Measurements from ENCODE around the gene ADRA2B. TPM values are rescaled to one million over a fixed set of nuclear protein-coding genes. Genes with fewer than 3 reads are reported as not detected.

Gene ADRA2B
- total RNA-seq, 1 experiment from 2014 or later: 2.7 TPM

- no peaks in the 10 kb centered on the region for H3K4me1 ChIP-seq (ENCODE audit: insufficient read depth, low read length)
- H3K4ac ChIP-seq (ENCODE audit: low read depth, low read length): no peak overlapping the region
- Mint-ChIP-seq H3K9me3 (no peaks in the 10 kb centered on the region; a peak in 2 of 5 replicates), H3K4me3 (no peak overlapping the region), H3K4me1 (no peaks in the 10 kb centered on the region; a peak in 1 of 4 replicates), H3K27ac (no peak overlapping the region), H3K27me3 (ENCODE audit: low read depth) (peaks cover 5% of the 10 kb centered on the region), H3K36me3 (ENCODE audit: insufficient read depth in 1 of 3, low read depth in 3 of 3) (no peaks in the 10 kb centered on the region; a peak in 1 of 7 replicates)
- H4K91ac ChIP-seq (ENCODE audit: insufficient read length, low read depth, low read length): no peak overlapping the region
- H2AFZ ChIP-seq (ENCODE audit: low read length): no peak overlapping the region
- H4K20me1 ChIP-seq (ENCODE audit: control insufficient read depth, insufficient read depth, insufficient read length): no peaks in the 10 kb centered on the region
- H3T11ph ChIP-seq (ENCODE audit: low read length): no peak overlapping the region
- WGBS (ENCODE audit: extremely low coverage, insufficient read length, low lambda C conversion rate): no CpG with 5 or more reads among the region's 2 CpGs
- H2BK5ac ChIP-seq (ENCODE audit: insufficient read length, low read length): no peak overlapping the region
- H3K27ac ChIP-seq (ENCODE audit: insufficient read length, low read depth, low read length): no peak overlapping the region
- H2AK5ac ChIP-seq (ENCODE audit: insufficient read length, low read length): no peak overlapping the region
- no peak overlapping the region for H3K4me2 ChIP-seq (ENCODE audit: insufficient read depth, insufficient read length, low read length)
- H3K18ac ChIP-seq (ENCODE audit: insufficient read length, low read depth, low read length): no peak overlapping the region
- no peak overlapping the region for H3K56ac ChIP-seq (ENCODE audit: insufficient read length, low read depth, low read length)
- no peaks in the 10 kb centered on the region for H3K79me1 ChIP-seq (ENCODE audit: insufficient read depth, low read depth, low read length, poor library complexity, severe bottlenecking)
- no peaks in the 10 kb centered on the region for H3K9me3 ChIP-seq (ENCODE audit: control insufficient read depth, low read depth, low read length)
- no peak overlapping the region for H4K8ac ChIP-seq (replicated peaks; ENCODE audit: insufficient read length, low read depth, low read length)
- H3K9ac ChIP-seq (ENCODE audit: extremely low read depth, insufficient read length, low read length): no peak overlapping the region
- H2BK12ac ChIP-seq (ENCODE audit: insufficient read length, low read depth, low read length): no peak overlapping the region
- H2BK120ac ChIP-seq (ENCODE audit: low read depth, low read length, poor library complexity, severe bottlenecking): no peak overlapping the region
- no peak overlapping the region for H2BK15ac ChIP-seq (ENCODE audit: low read depth, low read length)
- DNase-seq: no peak
- H2BK20ac ChIP-seq (ENCODE audit: low read depth, low read length, poor library complexity, severe bottlenecking): no peak overlapping the region
- no peak overlapping the region for H3K23ac ChIP-seq (ENCODE audit: insufficient read length, low read depth, low read length)
- H3K79me2 ChIP-seq (ENCODE audit: insufficient read depth, low read length): no peaks in the 10 kb centered on the region
- H3K23me2 ChIP-seq (ENCODE audit: insufficient read length, low read depth, low read length, poor library complexity, severe bottlenecking): no peaks in the 10 kb centered on the region
- TF ChIP-seq CTCF (conservative IDR thresholded peaks at IDR 0.05): no peak
- no peaks in the 10 kb centered on the region for H3K27me3 ChIP-seq (ENCODE audit: insufficient read depth, low read length)
- H3K14ac ChIP-seq (ENCODE audit: insufficient read depth, low read length): no peak overlapping the region
- no peak overlapping the region for H4K5ac ChIP-seq (ENCODE audit: insufficient read length, low read depth, low read length)
These were observed 41.1 kb downstream of the ADRA2B start for GRCh38 chr2:96075199-96075771.

All from H9 (cell line).